Stomach (tissue), 4 donors: ENCODE measurements around the gene ELANE.

Experiments used
- EP300 ChIP-seq: sonication (generic); formaldehyde crosslinking; IDR thresholded peaks from one replicate; pipeline ENCODE4 v1.6.1; 2017; ENCODE audit warnings: antibody characterized with exemption
- POLR2A ChIP-seq, 4 donors: fragments of 450-650 bp; IDR thresholded peaks; one replicate each; pipeline ENCODE4 v1.6.1; 2016; ENCODE audit warnings: antibody characterized with exemption in 4 of 4, control low read depth in 2 of 4, mild to moderate bottlenecking in 1 of 4, moderate library complexity in 1 of 4
- POLR2AphosphoS5 ChIP-seq, 3 donors: sonication (generic); formaldehyde crosslinking; IDR thresholded peaks; one replicate each; pipeline ENCODE4 v1.6.1; 2016; ENCODE audit warnings: antibody characterized with exemption in 3 of 3
- TF ChIP-seq, protein P1 (sequence below), 7 experiments: fragments of 450-650 bp in 4 of 7; fragments of 200-600 bp in 3 of 7; sonication (generic) in 3 of 7; IDR thresholded peaks; one replicate each; pipeline ENCODE4 v1.5.1; 2016 to 2019; ENCODE audit warnings: antibody characterized with exemption in 7 of 7, control low read depth in 2 of 7, mild to moderate bottlenecking in 1 of 7

GRCh38 chr19:803099-803561, 49.0 kb upstream of the ELANE start:
- TF ChIP-seq POLR2AphosphoS5 (IDR thresholded peaks at IDR 0.05) (no peak), POLR2A (IDR thresholded peaks at IDR 0.05) (no peak), EP300 (no peak)
- TF ChIP-seq, protein P1, sequence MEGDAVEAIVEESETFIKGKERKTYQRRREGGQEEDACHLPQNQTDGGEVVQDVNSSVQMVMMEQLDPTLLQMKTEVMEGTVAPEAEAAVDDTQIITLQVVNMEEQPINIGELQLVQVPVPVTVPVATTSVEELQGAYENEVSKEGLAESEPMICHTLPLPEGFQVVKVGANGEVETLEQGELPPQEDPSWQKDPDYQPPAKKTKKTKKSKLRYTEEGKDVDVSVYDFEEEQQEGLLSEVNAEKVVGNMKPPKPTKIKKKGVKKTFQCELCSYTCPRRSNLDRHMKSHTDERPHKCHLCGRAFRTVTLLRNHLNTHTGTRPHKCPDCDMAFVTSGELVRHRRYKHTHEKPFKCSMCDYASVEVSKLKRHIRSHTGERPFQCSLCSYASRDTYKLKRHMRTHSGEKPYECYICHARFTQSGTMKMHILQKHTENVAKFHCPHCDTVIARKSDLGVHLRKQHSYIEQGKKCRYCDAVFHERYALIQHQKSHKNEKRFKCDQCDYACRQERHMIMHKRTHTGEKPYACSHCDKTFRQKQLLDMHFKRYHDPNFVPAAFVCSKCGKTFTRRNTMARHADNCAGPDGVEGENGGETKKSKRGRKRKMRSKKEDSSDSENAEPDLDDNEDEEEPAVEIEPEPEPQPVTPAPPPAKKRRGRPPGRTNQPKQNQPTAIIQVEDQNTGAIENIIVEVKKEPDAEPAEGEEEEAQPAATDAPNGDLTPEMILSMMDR (IDR thresholded peaks at IDR 0.05), result no peak
